Effector memory CD8-positive, alpha-beta T cell (primary cell): ENCODE measurements around the gene HELT.
"Not testable (repeated sequence)": the region's sequence is repeated elsewhere in the genome, so short reads cannot be mapped to it uniquely, and the experiment has no call there.

ENCODE experiments used
- ATAC-seq: fragments of 150-1000 bp; cut with Tn5 transposase; replicated peaks from 2 replicates; pipeline ENCODE4 v1.10.0; 2021; ENCODE audit warnings: mild to moderate bottlenecking, moderate library complexity
- DNase-seq, 3 experiments: peaks; one replicate each; pipeline ENCODE4 v3.0.0; 2021
- H3K27ac Mint-ChIP-seq, 2 donors: one replicate each; pipeline ENCODE4 v1.8.0; 2022; ENCODE audit warnings: mild to moderate bottlenecking in 2 of 2, mixed read lengths in 2 of 2, moderate library complexity in 2 of 2
- H3K27me3 Mint-ChIP-seq, 2 donors: one replicate each; pipeline ENCODE4 v1.8.0; 2022; ENCODE audit warnings: mixed read lengths in 2 of 2
- H3K36me3 Mint-ChIP-seq: one replicate; pipeline ENCODE4 v1.8.0; 2022; ENCODE audit warnings: mild to moderate bottlenecking, moderate library complexity, mixed read lengths; ENCODE audit not compliant: insufficient read depth
- H3K4me1 Mint-ChIP-seq, 2 donors: one replicate each; pipeline ENCODE4 v1.8.0; 2022; ENCODE audit warnings: low read depth in 2 of 2, mixed read lengths in 2 of 2
- H3K4me3 Mint-ChIP-seq, 2 donors: one replicate each; pipeline ENCODE4 v1.8.0; 2022; ENCODE audit warnings: mild to moderate bottlenecking in 2 of 2, mixed read lengths in 2 of 2, moderate library complexity in 2 of 2
- H3K9me3 Mint-ChIP-seq, 2 donors: one replicate each; pipeline ENCODE4 v1.8.0; 2022; ENCODE audit warnings: mixed read lengths in 2 of 2

HELT gene

GRCh38 chr4:185035284-185035683 lies 17.0 kb downstream of the HELT start:
- H3K27ac Mint-ChIP-seq, result no peak overlapping the region
- H3K4me1 Mint-ChIP-seq, result peaks cover 5 to 8% of the 10 kb centered on the region in 2 donors
- DNase-seq, result no peak
- no peaks in the 10 kb centered on the region for H3K9me3 Mint-ChIP-seq
- H3K27me3 Mint-ChIP-seq, result peaks cover 60 to 74% of the 10 kb centered on the region in 2 donors
- H3K4me3 Mint-ChIP-seq, result no peak overlapping the region
- H3K36me3 Mint-ChIP-seq, result no peaks in the 10 kb centered on the region
- no peak for ATAC-seq

GRCh38 chr4:185036019-185036418 lies 17.7 kb downstream of the HELT start:
- Mint-ChIP-seq H3K27ac (peak overlapping the region in 1 of 2 donors; percentile 11), H3K4me1 (peaks cover 5 to 8% of the 10 kb centered on the region in 2 donors), H3K27me3 (peaks cover 55 to 67% of the 10 kb centered on the region in 2 donors), H3K9me3 (no peaks in the 10 kb centered on the region), H3K4me3 (no peak overlapping the region), H3K36me3 (no peaks in the 10 kb centered on the region)
- no peak for DNase-seq
- no peak for ATAC-seq

- H3K4me3 Mint-ChIP-seq, result no peak overlapping the region
- peaks cover 50 to 58% of the 10 kb centered on the region in 2 donors for H3K27me3 Mint-ChIP-seq
- DNase-seq (no peak), ATAC-seq (no peak)
- no peak overlapping the region for H3K27ac Mint-ChIP-seq
- peaks cover 5 to 8% of the 10 kb centered on the region in 2 donors for H3K4me1 Mint-ChIP-seq
- no peaks in the 10 kb centered on the region for H3K9me3 Mint-ChIP-seq
- no peaks in the 10 kb centered on the region for H3K36me3 Mint-ChIP-seq
Observed at GRCh38 chr4:185036842-185037241, 18.6 kb downstream of the HELT start.

- Mint-ChIP-seq H3K27ac (no peak overlapping the region), H3K36me3 (no peaks in the 10 kb centered on the region), H3K4me1 (peaks cover 5 to 8% of the 10 kb centered on the region in 2 donors), H3K27me3 (peaks cover 58 to 64% of the 10 kb centered on the region in 2 donors), H3K9me3 (no peaks in the 10 kb centered on the region), H3K4me3 (no peak overlapping the region)
- ATAC-seq (peak; percentile 81), DNase-seq (peak; percentile 45 to 55 (median 50))
Observed at GRCh38 chr4:185039508-185040273, 21.4 kb downstream of the HELT start.

GRCh38 chr4:185040523-185040922 lies 22.2 kb downstream of the HELT start:
- no peak for ATAC-seq
- no peaks in the 10 kb centered on the region for H3K9me3 Mint-ChIP-seq
- DNase-seq, result no peak
- H3K4me1 Mint-ChIP-seq, result peaks cover 5 to 8% of the 10 kb centered on the region in 2 donors
- H3K27ac Mint-ChIP-seq, result no peak overlapping the region
- H3K36me3 Mint-ChIP-seq, result no peaks in the 10 kb centered on the region
- no peak overlapping the region for H3K4me3 Mint-ChIP-seq
- H3K27me3 Mint-ChIP-seq, result peaks cover 63 to 70% of the 10 kb centered on the region in 2 donors

GRCh38 chr4:185050286-185050685 lies 32.0 kb downstream of the HELT start:
- not testable (repeated sequence) for H3K36me3 Mint-ChIP-seq, H3K4me1 Mint-ChIP-seq
- H3K27me3 Mint-ChIP-seq, result peaks cover 58 to 81% of the 10 kb centered on the region in 2 donors

GRCh38 chr4:185051283-185051682 lies 33.0 kb downstream of the HELT start:
- not testable (repeated sequence) for H3K4me3 Mint-ChIP-seq, H3K27ac Mint-ChIP-seq, H3K4me1 Mint-ChIP-seq, H3K36me3 Mint-ChIP-seq, ATAC-seq, H3K9me3 Mint-ChIP-seq, DNase-seq
- H3K27me3 Mint-ChIP-seq, result peaks cover 56 to 80% of the 10 kb centered on the region in 2 donors

More at GRCh38 chr4:185050286-185050685, 32.0 kb downstream of the HELT start:
- not testable (repeated sequence) for H3K27ac Mint-ChIP-seq, H3K4me3 Mint-ChIP-seq, ATAC-seq, H3K9me3 Mint-ChIP-seq, DNase-seq

GRCh38 chr4:185053746-185054145 lies 35.5 kb downstream of the HELT start:
- Mint-ChIP-seq H3K4me1 (no peaks in the 10 kb centered on the region), H3K4me3 (no peak overlapping the region), H3K27me3 (peaks cover 69 to 90% of the 10 kb centered on the region in 2 donors), H3K36me3 (no peaks in the 10 kb centered on the region), H3K27ac (no peak overlapping the region), H3K9me3 (no peaks in the 10 kb centered on the region)
- no peak for DNase-seq
- no peak for ATAC-seq

GRCh38 chr4:185054272-185054671 lies 36.0 kb downstream of the HELT start:
- H3K9me3 Mint-ChIP-seq, result no peaks in the 10 kb centered on the region
- ATAC-seq (no peak), DNase-seq (no peak)
- no peaks in the 10 kb centered on the region for H3K36me3 Mint-ChIP-seq
- H3K27ac Mint-ChIP-seq, result no peak overlapping the region
- H3K4me1 Mint-ChIP-seq, result no peaks in the 10 kb centered on the region
- H3K4me3 Mint-ChIP-seq, result no peak overlapping the region
- peaks cover 69 to 90% of the 10 kb centered on the region in 2 donors for H3K27me3 Mint-ChIP-seq

GRCh38 chr4:185054886-185055285 lies 36.6 kb downstream of the HELT start:
- no peak for DNase-seq
- H3K4me1 Mint-ChIP-seq, result no peaks in the 10 kb centered on the region
- peaks cover 66 to 89% of the 10 kb centered on the region in 2 donors for H3K27me3 Mint-ChIP-seq
- H3K36me3 Mint-ChIP-seq, result no peaks in the 10 kb centered on the region
- no peak overlapping the region for H3K27ac Mint-ChIP-seq
- no peak for ATAC-seq
- H3K4me3 Mint-ChIP-seq, result no peak overlapping the region
- no peaks in the 10 kb centered on the region for H3K9me3 Mint-ChIP-seq

GRCh38 chr4:185061610-185062009 lies 43.3 kb downstream of the HELT start:
- Mint-ChIP-seq H3K36me3 (no peaks in the 10 kb centered on the region), H3K27me3 (peaks cover 42 to 53% of the 10 kb centered on the region in 2 donors), H3K27ac (no peak overlapping the region), H3K4me3 (no peak overlapping the region), H3K9me3 (no peaks in the 10 kb centered on the region), H3K4me1 (no peaks in the 10 kb centered on the region)
- DNase-seq (no peak), ATAC-seq (no peak)

GRCh38 chr4:185062606-185063005 lies 44.3 kb downstream of the HELT start:
- Mint-ChIP-seq H3K27ac (no peak overlapping the region), H3K27me3 (peaks cover 38 to 52% of the 10 kb centered on the region in 2 donors), H3K9me3 (no peaks in the 10 kb centered on the region), H3K4me3 (no peak overlapping the region), H3K4me1 (no peaks in the 10 kb centered on the region), H3K36me3 (no peaks in the 10 kb centered on the region)
- DNase-seq (no peak), ATAC-seq (no peak)

- no peak overlapping the region for H3K27ac Mint-ChIP-seq
- H3K27me3 Mint-ChIP-seq, result peaks cover 21 to 35% of the 10 kb centered on the region in 2 donors
- no peaks in the 10 kb centered on the region for H3K4me1 Mint-ChIP-seq
- no peaks in the 10 kb centered on the region for H3K9me3 Mint-ChIP-seq
- ATAC-seq (no peak), DNase-seq (no peak)
- no peaks in the 10 kb centered on the region for H3K36me3 Mint-ChIP-seq
- H3K4me3 Mint-ChIP-seq, result no peak overlapping the region
Observed at GRCh38 chr4:185066179-185066578, 47.9 kb downstream of the HELT start.

GRCh38 chr4:185068837-185069236 lies 50.5 kb downstream of the HELT start:
- Mint-ChIP-seq H3K27ac (no peak overlapping the region), H3K9me3 (no peaks in the 10 kb centered on the region), H3K27me3 (peaks cover 27 to 36% of the 10 kb centered on the region in 2 donors), H3K4me3 (no peak overlapping the region), H3K4me1 (no peaks in the 10 kb centered on the region), H3K36me3 (no peaks in the 10 kb centered on the region)
- ATAC-seq (no peak), DNase-seq (no peak)
